ENCODE data around the gene LIMK1. TPM values are rescaled to one million over a fixed set of nuclear protein-coding genes. Genes with fewer than 3 reads are reported as not detected.

The LIMK1 gene
- polyA plus RNA-seq, 1 donor (not counting 4 experiments of a cell fraction or from before 2014, with no cell fraction given), result 13.3 TPM

DNA sequence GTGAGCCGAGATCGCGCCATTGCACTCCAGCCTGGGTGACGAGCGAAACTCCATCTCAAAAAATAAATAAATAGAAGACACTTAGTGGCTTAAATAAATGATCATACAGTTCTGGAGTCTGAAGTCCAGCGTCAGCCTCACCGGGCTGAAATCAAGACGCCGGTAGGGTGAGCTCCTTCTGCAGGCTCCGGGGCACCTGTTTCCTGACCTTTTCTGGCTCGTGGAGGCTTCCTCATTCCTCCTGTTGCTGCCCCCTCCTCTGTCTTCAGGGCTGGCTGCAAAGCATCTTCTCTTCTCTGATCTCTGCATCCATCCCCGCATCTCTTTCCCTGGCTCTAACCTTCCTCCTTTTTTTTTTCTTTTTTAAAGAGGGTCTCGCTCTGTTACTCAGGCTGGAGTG lies 32.8 kb downstream of the LIMK1 start:
- H3K79me2 ChIP-seq (ENCODE audit: control insufficient read depth, insufficient read depth, low read length), result no peaks in the 10 kb centered on the region
- no peaks in the 10 kb centered on the region for H3K27me3 ChIP-seq (ENCODE audit: control insufficient read depth, extremely low read depth, insufficient read depth, low read length)
- dilution Hi-C loops (cut with MboI; ENCODE audit: extremely low pct_ligation_motif_present, low sequenced_read_pairs), result no loop called here
- DNase-seq (ENCODE audit: low read depth, low spot score), result no peak
- no peak overlapping the region for H2AFZ ChIP-seq (ENCODE audit: control insufficient read depth, low read length)
- no peak for TF ChIP-seq EZH2 (IDR thresholded peaks at IDR 0.05; ENCODE audit: low read length)
- TF ChIP-seq, protein P1, sequence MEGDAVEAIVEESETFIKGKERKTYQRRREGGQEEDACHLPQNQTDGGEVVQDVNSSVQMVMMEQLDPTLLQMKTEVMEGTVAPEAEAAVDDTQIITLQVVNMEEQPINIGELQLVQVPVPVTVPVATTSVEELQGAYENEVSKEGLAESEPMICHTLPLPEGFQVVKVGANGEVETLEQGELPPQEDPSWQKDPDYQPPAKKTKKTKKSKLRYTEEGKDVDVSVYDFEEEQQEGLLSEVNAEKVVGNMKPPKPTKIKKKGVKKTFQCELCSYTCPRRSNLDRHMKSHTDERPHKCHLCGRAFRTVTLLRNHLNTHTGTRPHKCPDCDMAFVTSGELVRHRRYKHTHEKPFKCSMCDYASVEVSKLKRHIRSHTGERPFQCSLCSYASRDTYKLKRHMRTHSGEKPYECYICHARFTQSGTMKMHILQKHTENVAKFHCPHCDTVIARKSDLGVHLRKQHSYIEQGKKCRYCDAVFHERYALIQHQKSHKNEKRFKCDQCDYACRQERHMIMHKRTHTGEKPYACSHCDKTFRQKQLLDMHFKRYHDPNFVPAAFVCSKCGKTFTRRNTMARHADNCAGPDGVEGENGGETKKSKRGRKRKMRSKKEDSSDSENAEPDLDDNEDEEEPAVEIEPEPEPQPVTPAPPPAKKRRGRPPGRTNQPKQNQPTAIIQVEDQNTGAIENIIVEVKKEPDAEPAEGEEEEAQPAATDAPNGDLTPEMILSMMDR (optimal IDR thresholded peaks at IDR 0.05 in 1 of 3, IDR thresholded peaks at IDR 0.05 in 1 of 3, conservative IDR thresholded peaks at IDR 0.05 in 1 of 3; ENCODE audit: extremely low read depth in 1 of 3, insufficient read depth in 2 of 3, low read length in 3 of 3), result no peak
- peaks cover 15 to 19% of the 10 kb centered on the region in 2 experiments for H3K36me3 ChIP-seq (ENCODE audit: control insufficient read depth in 2 of 2, extremely low read depth in 1 of 2, insufficient read depth in 2 of 2, low read length in 2 of 2)
- H3K4me3 ChIP-seq (ENCODE audit: control insufficient read depth in 2 of 3, extremely low read depth in 1 of 3, insufficient read depth in 2 of 3, low read depth in 1 of 3, low read length in 3 of 3), result no peak overlapping the region
- H3K9me1 ChIP-seq (ENCODE audit: control insufficient read depth, extremely low read depth, insufficient read depth, low read length), result no peaks in the 10 kb centered on the region
- FAIRE-seq, result no peak
- H3K27ac ChIP-seq (ENCODE audit: control insufficient read depth, insufficient read depth, low read length), result no peak overlapping the region
- H3K4me1 ChIP-seq (ENCODE audit: control insufficient read depth, extremely low read depth, insufficient read depth, low read length), result no peaks in the 10 kb centered on the region
- no peak overlapping the region for H3K9ac ChIP-seq (ENCODE audit: control insufficient read depth, extremely low read depth, insufficient read depth, low read length)
- H3K4me2 ChIP-seq (ENCODE audit: control insufficient read depth, extremely low read depth, insufficient read depth, low read depth, low read length), result no peak overlapping the region
- H4K20me1 ChIP-seq (ENCODE audit: control insufficient read depth, extremely low read depth, insufficient read depth, low read length), result no peaks in the 10 kb centered on the region
- H3K9me3 ChIP-seq (ENCODE audit: control insufficient read depth, low read depth, low read length), result no peaks in the 10 kb centered on the region

DNA sequence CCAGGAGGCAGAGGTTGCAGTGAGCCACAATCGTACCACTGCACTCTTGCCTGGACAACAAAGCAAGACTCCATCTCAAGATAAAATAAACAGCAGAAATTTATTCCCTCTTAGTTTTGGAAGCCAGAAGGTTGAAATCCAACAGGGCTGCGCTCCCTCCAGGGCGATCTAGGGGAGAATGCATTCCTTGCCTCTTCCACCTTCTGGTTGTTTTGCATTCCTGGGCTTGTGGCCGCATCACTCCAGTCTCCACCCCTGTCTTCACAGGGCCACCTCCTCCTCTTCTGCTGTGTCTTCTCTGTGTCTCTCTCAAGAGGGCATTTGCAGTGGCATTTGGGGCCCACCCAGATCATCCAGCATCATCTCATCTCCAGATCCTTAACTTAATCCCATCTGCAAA lies 36.2 kb downstream of the LIMK1 start:
- no peaks in the 10 kb centered on the region for H3K79me2 ChIP-seq (ENCODE audit: control insufficient read depth, insufficient read depth, low read length)
- H3K4me1 ChIP-seq (ENCODE audit: control insufficient read depth, extremely low read depth, insufficient read depth, low read length), result no peaks in the 10 kb centered on the region
- no peak overlapping the region for H3K4me2 ChIP-seq (ENCODE audit: control insufficient read depth, extremely low read depth, insufficient read depth, low read depth, low read length)
- dilution Hi-C loops (cut with MboI; ENCODE audit: extremely low pct_ligation_motif_present, low sequenced_read_pairs), result no loop called here
- peaks cover 5 to 13% of the 10 kb centered on the region in 2 experiments for H3K36me3 ChIP-seq (ENCODE audit: control insufficient read depth in 2 of 2, extremely low read depth in 1 of 2, insufficient read depth in 2 of 2, low read length in 2 of 2)
- no peaks in the 10 kb centered on the region for H3K9me3 ChIP-seq (ENCODE audit: control insufficient read depth, low read depth, low read length)
- H4K20me1 ChIP-seq (ENCODE audit: control insufficient read depth, extremely low read depth, insufficient read depth, low read length), result no peaks in the 10 kb centered on the region
- no peak overlapping the region for H3K9ac ChIP-seq (ENCODE audit: control insufficient read depth, extremely low read depth, insufficient read depth, low read length)
- H2AFZ ChIP-seq (ENCODE audit: control insufficient read depth, low read length), result no peak overlapping the region
- TF ChIP-seq, protein P1 (optimal IDR thresholded peaks at IDR 0.05 in 1 of 3, IDR thresholded peaks at IDR 0.05 in 1 of 3, conservative IDR thresholded peaks at IDR 0.05 in 1 of 3; ENCODE audit: extremely low read depth in 1 of 3, insufficient read depth in 2 of 3, low read length in 3 of 3), result no peak
- no peak for TF ChIP-seq EZH2 (IDR thresholded peaks at IDR 0.05; ENCODE audit: low read length)
- no peak for FAIRE-seq
- H3K4me3 ChIP-seq (ENCODE audit: control insufficient read depth in 2 of 3, extremely low read depth in 1 of 3, insufficient read depth in 2 of 3, low read depth in 1 of 3, low read length in 3 of 3), result no peak overlapping the region
- DNase-seq (ENCODE audit: low read depth, low spot score), result no peak
- H3K27ac ChIP-seq (ENCODE audit: control insufficient read depth, insufficient read depth, low read length), result no peak overlapping the region
- H3K27me3 ChIP-seq (ENCODE audit: control insufficient read depth, extremely low read depth, insufficient read depth, low read length), result no peaks in the 10 kb centered on the region
- H3K9me1 ChIP-seq (ENCODE audit: control insufficient read depth, extremely low read depth, insufficient read depth, low read length), result no peaks in the 10 kb centered on the region
